Activated T-helper 1 cell treated with Interleukin-2 at 50 U/mL for 16 hours (primary cell): ENCODE results near the gene UMAD1.
"Not testable (repeated sequence)": the region's sequence is repeated elsewhere in the genome, so short reads cannot be mapped to it uniquely, and the experiment has no call there.

Source experiments
- DNase-seq: peaks from one replicate; pipeline ENCODE4 v3.0.0-alpha.2; 2020; ENCODE audit warnings: low read depth

Gene UMAD1

DNA sequence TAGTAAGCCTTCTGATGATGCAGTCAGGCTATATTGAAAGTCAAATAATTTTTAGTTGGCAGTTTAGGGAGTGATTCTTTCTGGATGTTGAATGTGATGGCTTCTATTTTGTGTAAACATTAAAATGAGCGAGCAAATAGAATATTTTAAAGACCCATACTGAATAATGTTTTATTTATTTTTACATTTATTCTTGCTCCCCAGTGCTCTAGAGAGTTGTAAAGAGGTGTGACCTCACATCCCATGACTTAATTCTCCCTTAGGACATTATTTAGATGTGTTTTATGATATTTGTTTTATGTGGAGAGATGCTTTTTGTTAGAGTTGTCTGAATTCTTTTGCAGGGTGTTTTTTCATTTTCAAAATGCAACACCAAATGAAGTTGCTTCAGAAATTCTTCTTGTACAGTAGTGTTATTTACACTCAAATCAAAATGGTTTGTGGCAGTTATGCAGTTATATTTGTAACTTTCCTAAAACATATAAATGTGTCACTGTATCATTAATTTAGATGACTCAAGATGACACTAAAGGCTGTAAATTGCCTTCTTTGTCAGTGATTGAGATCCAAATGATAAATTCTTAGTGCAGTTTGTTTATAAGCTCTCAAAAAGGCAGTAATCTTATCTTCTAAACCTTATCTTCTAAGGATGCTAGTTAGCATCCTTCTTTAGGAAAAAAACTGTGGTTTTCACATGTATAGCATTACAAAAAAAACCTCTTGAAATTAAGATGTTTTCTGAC is 12.4 kb downstream of the UMAD1 start:
- DNase-seq, result no peak

DNA sequence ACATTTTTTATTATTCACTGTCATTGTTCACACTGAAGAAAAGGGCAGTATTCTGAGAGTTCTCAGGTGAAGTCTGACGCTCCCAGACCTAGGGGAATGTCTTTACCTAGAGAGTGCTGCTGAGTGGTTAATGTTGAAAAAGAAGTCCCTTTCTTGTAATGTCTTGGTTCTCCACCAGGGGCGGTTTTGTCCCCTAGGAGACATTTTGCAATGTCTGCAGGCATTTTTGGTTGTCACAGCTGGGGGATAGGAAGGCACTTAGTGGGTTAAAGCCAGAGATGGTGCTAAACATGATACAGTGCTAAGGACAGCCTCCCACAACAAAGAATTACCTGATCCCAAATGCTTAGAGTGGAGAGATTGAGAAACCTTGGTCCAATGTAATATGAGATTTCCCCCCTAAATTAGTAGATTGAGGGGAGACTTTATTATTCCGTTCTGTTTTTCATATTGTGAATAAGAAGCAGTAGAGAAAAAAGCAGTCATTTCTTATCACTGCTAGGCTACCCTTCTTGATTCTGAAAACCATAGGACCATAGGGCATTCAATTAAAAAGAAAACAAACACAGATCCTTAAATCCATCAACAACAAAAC is 13.1 kb downstream of the UMAD1 start:
- DNase-seq, result no peak

DNA sequence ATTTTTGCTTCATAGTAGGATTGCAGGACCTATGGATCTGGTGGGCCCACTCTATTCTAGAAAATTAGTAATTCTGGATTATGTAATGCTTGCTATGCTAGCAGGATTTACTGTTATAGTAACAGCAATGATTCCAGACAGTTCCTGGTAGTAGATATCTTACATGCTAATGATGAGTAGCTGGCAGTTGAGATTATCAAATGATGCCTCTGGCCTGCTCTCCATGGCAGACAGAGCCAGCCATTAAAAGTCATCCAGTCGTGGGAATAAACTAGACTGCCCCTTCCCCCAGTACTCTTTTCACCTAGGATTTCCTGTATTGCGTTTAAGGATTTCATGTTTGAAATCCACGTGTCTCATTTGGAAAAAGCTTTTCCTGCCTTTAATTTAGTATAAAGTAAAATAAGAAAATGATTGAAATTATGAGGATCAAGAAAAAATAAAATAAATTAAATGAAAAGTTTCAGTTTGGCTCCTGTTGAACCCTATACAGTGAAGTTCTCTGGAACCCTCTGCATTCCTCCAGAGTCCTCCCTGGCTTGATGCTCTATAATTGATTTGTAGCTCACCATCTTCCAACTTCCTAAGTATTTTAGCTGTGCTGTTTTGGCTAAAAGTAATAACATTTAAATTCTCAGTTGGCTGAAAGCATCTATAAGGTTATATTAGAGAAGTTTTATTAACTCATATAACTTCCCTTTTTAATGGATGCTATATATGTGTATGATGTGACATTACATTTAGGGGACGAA is 14.6 kb downstream of the UMAD1 start:
- no peak for DNase-seq

DNA sequence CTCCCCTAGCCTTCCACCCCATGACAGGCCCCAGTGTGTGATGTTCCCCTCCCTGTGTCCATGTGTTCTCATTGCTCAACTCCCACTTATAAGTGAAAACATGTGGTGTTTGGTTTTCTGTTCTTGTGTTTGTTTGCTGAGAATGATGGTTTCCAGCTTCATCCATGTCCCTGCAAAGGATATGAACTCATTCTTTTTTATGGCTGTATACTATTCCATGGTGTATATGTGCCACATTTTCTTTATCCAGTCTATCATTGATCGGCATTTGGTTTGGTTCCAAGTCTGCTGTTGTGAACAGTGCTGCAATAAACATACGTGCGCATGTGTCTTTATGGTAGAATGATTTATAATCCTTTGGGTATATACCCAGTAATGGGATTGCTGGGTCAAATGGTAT is 15.9 kb downstream of the UMAD1 start:
- DNase-seq, result not testable (repeated sequence)

DNA sequence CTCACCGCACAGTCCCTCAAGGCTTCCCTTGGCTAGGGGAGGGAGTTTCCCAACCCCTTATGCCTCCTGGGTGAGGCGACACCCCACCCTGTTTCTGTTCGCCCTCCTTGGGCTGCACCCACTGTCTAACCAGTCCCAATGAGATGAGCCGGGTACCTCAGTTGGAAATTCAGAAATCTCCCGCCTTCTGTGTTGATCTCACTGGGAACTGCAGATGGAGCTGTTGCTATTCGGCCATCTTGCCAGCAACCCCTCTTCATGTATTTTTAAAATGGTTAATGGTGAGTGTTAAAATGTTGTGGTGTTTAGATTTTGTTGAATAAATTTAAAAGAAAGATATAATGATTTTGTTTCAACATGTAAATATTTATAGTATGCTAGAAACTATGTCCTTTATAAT is 22.0 kb downstream of the UMAD1 start:
- DNase-seq, result no peak

DNA sequence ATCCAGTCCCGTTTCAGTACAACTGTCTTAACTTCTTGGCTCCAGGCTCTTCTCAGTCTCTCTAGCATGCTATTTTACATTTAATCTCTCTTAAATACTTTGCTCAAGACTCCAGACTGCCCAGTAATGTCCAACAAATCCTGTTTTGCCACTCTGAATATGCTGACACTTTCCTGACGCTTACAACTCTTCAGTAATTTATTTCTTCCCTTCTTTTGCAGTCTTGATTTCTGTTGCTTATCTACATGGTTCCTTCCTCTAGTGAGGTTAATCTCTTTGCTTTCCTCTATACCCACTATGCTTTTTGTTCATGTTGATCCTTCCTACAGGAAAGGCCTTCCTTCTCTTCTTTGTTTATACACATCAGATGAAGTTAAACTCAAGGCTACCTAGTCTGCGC is 23.7 kb downstream of the UMAD1 start:
- no peak for DNase-seq

DNA sequence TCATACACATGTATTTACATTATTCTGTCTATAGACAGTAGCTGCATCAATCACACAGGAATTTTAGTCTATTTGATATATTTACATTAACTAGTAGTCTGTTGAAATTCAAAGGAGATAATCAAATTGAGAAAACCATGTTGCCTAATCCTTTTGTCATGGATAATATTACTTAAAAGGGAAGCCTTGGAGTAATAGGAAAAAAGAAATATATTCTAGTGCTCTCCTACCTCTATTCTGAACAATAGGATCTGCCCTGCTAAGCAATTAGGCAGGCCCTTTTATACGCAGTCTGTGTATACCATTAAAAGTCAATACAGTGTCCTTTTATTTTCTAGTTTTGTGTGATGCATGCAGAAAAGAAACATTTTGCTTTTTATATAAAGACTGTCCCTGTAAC is 24.5 kb downstream of the UMAD1 start:
- no peak for DNase-seq

DNA sequence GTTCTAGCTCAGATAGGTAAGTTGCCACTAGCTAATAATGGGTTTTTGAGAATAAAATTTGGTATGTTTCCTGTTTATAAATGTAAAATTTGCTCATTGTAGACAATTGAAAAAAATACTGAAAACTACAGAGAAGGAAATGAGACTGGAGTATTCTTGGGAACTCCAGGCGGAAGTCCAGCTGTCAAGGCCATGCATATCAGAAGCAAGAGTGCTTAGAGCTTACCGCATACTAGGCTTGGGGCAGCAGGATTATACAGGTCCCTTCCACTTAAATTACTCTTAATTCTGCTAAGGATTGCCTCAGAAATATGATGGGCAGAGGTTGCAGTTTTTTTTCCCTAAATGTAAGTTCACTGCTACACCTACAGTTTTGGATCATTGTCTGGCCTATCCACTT is 26.6 kb downstream of the UMAD1 start:
- DNase-seq, result no peak

DNA sequence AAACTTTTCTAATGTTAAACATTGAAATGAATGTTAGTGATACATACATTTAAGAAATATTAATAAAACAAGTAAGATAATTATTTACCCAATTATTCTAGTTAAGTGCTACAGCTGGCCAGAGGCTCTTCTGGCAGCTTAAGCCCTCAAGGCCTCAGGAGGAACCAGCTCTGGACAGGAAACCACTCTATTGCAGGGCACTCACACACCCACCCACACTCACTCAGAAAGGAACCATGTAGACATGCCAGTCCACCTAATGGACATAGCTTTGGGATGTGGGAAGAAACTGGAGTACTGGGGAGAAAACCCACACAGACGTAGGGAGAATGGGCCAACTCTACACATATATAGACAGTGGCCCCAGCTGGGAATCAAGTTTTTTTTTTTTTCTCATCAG is 28.2 kb downstream of the UMAD1 start:
- no peak for DNase-seq

DNA sequence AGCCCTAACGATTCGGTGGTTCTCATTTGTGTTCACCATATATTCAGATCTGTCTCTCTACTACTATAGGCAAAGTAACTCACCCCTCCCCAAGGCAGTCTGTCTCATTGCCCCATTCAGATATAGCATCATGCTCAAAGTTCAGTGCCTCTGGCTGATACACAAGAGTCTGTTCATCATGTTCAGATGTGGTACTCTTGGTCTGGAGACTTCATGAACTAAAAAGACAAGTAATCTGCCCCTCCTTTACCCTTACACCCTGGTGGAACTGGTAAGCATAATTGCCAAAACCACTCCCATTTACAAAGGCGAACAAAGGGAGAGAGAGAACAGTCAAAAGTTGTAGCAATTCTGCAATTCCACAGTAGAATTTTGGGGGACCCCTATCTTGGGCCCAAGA is 29.9 kb downstream of the UMAD1 start:
- no peak for DNase-seq

DNA sequence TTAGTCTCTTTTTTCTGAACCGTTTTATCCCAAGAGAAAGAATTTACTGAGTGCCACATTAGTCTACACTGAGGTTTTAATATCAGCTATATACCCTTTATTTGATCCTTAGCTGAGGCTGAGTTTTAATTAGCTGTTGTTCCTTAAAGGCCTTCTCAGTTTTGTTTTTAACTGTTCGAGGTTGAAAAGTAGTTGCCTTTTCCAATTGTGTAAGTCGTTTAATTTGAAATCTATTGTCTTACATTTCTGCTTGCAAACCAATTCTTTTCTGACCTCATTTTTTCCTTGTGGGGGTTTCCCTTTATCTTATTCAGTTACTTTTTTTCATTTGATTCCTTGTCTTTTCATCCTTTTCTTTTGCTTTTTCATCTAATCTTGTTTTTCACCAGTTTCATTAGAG is 30.8 kb downstream of the UMAD1 start:
- DNase-seq, result no peak

DNA sequence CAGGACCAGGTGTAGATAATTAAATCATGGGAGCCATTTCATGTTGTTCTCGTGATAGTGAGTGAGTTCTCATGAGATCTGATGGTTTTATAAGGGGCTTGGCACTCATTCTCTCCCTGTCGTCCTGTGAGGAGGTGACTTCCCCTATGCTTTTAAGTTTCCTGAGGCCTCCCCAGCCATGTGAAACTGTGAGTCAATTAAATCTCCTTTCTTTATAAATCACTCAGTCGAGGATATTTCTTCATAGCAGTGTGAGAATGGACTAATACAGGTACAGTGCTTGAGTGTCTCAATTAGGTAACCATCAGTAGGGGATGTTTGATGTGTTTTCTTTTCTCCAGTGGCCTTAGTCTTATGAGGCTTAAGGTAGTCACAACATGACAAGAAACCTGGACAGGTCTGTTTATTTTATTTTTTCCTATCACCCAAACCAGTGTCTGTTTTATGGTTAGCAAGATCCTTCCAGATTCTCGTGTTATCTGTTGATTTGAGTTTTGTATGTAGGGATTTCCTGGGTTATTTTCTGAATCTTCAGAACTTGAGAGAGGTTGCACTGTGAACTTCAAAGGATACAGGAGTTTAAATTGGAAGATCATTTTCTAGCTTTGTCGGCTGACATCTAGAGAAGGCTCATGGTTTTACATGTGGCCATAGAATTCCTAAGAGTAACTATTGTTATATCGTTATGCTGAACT is 32.1 kb downstream of the UMAD1 start:
- DNase-seq, result no peak

DNA sequence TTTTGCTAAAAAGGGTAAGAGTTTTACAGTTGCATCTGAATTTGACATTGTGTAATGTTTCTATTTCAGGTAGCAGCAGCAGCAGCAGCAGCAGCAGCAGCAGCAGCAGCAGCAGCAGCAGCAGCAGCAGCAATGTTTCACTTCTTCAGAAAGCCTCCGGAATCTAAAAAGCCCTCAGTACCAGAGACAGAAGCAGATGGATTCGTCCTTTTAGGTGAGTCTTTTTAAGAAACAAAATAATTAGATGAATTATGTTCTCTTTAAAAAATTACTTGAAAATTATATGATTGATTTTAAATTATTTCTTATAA is 32.6 kb downstream of the UMAD1 start:
- no peak for DNase-seq

DNA sequence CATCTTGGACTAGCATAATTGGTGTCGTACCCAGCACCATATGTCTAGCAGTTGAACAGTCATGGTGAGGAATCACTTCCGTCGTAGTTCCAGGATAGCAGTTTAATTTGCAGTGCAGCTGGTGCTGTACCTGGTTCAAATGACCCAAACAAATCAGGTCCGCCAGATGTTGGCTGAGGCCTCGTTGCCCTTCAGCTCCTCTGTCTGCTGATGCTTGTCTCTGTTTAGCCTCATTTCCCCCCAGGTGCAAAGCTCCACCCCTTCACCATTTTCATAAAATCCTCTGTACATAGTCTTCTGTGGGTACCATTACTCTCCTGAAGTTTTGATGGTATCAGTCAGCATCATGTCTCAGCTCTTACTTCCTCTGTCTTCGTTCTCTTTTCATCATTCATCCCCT is 35.1 kb downstream of the UMAD1 start:
- DNase-seq, result no peak

DNA sequence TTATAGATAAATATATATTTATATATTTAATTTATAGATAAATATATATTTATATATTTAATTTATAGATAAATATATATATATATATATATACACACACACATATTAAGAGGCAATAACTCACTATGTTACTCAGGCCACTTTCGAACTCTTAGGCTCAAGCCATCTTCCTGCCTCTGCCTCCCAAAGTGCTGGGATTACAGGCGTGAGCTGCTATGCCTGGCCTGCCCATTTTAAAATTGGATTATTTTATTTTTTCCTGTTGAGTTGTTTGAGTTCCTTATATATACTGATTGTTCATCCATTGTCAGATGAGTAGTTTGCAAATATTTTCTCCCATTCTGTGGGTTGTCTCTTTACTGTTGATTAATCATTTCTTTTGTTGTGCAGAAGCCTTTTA is 39.1 kb downstream of the UMAD1 start:
- not testable (repeated sequence) for DNase-seq

DNA sequence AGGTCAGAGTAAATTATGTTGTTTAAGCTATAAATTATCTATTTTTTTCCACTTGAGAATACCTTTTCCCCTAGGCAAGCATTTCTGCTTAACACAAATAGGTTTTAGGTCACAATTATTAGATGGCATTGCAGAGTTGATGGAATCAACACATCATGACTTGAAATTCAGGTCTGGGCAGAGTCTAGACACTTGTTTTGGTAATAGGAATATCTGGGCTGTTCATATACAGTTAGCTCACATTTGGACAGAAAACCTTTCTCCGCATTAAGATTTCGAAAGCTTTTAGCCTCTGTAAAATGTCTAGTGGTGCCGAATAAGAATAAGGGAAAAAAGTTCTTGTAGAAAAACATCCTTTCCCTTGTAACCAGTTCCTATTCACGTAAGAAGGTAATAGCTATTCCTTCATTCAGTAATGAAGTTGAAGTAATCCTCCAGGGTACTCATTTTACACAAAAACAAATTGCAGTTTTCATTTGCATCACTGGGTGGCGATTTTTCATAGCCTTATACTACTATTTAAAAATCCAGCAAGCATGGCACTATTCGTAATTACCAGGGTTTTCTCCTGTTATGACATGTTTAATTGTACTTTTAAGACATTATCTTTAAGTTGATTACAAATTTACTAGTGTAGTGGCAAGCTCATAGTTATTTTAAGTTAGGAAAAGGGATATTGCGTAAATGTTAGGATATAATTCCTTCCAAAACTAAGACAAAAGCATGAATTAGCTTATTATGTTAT is 40.8 kb downstream of the UMAD1 start:
- no peak for DNase-seq

DNA sequence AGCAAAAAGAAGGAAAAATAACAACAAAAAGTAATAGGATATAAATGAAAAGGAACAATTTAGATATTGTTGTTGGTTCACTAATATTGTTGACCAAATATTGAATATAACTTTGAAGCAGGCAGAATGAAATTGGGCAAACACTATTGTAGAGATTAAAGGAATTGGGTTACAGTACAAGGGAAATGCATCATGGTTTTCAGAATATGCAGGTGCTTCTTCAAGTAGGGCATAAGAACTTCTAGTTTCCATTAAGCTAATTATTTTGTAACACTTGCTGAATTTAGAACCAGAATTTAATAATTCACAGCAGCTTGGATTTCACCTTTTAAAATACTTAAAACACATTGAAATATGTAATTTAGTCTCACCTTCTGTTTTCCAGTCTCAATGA is 41.4 kb downstream of the UMAD1 start:
- no peak for DNase-seq

DNA sequence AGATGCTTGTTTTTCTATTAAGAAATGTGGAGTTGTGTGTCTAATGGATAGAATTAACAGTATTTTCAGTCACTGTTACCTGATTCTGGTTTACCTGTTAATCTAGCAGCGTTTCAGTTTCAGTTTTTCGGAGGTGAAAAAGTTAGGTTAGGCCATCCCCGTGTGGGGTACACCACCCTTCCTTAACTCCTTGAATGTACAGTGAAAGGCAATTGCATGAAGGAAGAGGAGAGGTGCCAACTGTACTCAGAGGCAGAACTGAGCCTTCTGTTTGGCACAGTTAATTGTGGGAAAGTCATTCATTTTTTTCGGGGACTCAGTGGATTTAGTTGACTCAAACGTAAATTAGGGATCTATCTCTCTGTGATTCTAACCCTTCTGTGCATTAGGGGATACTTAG is 42.3 kb downstream of the UMAD1 start:
- no peak for DNase-seq

DNA sequence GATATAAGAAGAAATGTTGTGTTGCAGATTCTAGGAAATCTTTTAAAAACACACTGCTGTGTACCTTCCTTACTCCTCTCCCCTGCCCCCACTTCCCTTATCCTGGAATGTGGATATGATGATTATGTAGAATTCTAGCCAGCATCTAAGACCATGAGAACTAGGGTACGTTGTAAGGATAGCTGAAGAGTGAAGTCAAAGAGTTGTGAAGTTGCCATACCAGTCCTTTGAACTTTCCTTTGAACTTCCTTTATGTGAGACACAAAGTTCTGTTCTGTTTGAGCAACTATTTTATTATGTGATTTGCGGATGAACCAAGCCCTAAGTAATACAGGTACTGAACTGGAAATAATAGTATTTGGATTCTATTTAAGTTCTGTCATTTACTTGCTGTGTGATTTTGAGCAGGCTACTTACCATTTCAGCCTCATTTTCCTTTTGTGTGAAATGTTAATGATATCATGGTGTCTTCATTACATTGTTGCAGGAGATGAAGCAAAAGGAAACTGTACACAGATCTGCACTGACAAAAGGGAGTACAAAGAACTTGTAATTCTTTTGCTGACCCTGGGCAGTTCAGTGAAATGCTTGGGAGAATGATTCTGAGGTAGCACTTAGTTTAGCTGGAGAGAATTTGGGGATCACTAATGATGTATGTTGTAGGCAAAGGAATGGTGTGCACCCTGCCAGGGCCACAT is 46.4 kb downstream of the UMAD1 start:
- no peak for DNase-seq

DNA sequence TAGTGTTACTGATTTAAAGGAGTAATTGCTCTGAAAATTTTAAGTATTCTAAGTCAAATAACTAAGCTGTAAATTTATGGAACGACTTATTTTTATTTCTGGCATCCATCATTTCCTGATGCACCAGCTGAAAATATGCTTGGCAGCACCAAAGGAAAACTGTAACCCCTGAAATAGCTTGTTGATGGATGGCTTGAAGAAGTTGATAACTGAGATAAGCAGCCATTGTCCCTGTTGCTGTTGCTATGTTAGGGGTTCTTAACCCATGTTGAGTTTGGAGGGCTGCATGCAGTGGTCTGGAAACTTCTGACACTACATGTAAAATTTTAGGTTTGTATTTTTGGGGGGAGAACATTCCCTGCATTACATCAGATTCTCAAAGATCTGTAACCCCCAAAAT is 47.2 kb downstream of the UMAD1 start:
- DNase-seq, result no peak

DNA sequence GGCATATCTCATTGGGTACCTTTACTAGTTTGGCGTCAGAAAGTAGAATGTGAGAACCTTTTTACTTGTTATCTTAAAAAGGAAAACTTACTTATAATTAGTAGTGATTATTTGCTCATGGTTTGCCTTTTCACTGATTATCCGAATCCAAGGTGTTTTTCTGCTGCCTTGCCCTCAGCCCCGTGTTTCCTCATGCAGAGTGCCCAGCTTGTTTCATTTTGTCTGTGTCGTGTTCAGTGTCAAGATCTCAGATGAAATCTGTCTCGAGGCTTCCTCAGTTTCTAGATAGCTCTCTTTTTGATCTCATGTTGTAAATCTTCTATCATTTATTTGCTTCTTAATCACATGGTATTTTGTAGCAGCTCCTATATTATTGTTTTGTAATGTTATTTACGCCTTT is 47.8 kb downstream of the UMAD1 start:
- no peak for DNase-seq

DNA sequence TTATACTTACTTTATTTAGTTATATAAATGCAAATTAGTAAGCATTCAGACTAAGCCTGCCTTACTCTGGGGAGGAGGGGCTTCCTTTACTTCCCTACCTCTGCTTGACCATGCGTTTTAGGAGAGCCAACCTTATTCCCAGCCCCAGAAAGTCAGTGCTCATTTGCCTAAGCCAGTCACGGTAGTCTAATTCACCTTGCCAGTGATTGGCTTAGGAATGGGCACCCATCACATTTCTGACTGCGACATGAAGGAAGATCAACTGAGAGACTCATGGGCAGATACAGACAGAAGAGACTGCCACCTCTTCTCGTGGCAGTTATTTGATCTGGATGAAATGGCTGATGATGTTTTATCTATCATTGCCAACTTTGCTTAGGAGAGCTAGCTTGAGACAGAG is 48.4 kb downstream of the UMAD1 start:
- DNase-seq, result no peak
